Measurements from ENCODE around the gene IFIT5. TPM values are rescaled to one million over a fixed set of nuclear protein-coding genes. Genes with fewer than 3 reads are reported as not detected.

Gene IFIT5
- polyA plus RNA-seq, 1 donor (not counting 4 experiments of a cell fraction or from before 2014, with no cell fraction given): 15.8 TPM

GRCh38 chr10:89393898-89394297 is 20.5 kb upstream of the IFIT5 start:
- Histone ChIP-seq H3K9me1 (ENCODE audit: control insufficient read depth, extremely low read depth, insufficient read depth, low read length) (no peaks in the 10 kb centered on the region), H3K27me3 (ENCODE audit: control insufficient read depth, extremely low read depth, insufficient read depth, low read length) (no peaks in the 10 kb centered on the region), H3K36me3 (ENCODE audit: control insufficient read depth in 2 of 2, extremely low read depth in 1 of 2, insufficient read depth in 2 of 2, low read length in 2 of 2) (peaks cover 0 to 1% of the 10 kb centered on the region in 2 experiments), H3K79me2 (ENCODE audit: control insufficient read depth, insufficient read depth, low read length) (peaks cover 16% of the 10 kb centered on the region), H2AFZ (ENCODE audit: control insufficient read depth, low read length) (no peak overlapping the region), H3K4me1 (ENCODE audit: control insufficient read depth, extremely low read depth, insufficient read depth, low read length) (peaks cover 14% of the 10 kb centered on the region), H3K9ac (ENCODE audit: control insufficient read depth, extremely low read depth, insufficient read depth, low read length) (no peak overlapping the region), H3K27ac (ENCODE audit: control insufficient read depth, insufficient read depth, low read length) (no peak overlapping the region), H3K4me2 (ENCODE audit: control insufficient read depth, extremely low read depth, insufficient read depth, low read depth, low read length) (peak overlapping the region; percentile 35), H3K9me3 (ENCODE audit: control insufficient read depth, low read depth, low read length) (no peaks in the 10 kb centered on the region), H3K4me3 (ENCODE audit: control insufficient read depth in 2 of 3, extremely low read depth in 1 of 3, insufficient read depth in 2 of 3, low read depth in 1 of 3, low read length in 3 of 3) (peak overlapping the region in 2 of 3 experiments; percentile 50 to 84), H4K20me1 (ENCODE audit: control insufficient read depth, extremely low read depth, insufficient read depth, low read length) (no peaks in the 10 kb centered on the region)
- no peak for DNase-seq (ENCODE audit: low read depth, low spot score)
- dilution Hi-C loops (cut with MboI; ENCODE audit: extremely low pct_ligation_motif_present, low sequenced_read_pairs): no loop called here
- no peak for FAIRE-seq
- no peak for TF ChIP-seq EZH2 (IDR thresholded peaks at IDR 0.05; ENCODE audit: low read length)
- TF ChIP-seq CTCF (optimal IDR thresholded peaks at IDR 0.05 in 1 of 3, IDR thresholded peaks at IDR 0.05 in 1 of 3, conservative IDR thresholded peaks at IDR 0.05 in 1 of 3; ENCODE audit: extremely low read depth in 1 of 3, insufficient read depth in 2 of 3, low read length in 3 of 3): no peak

DNA sequence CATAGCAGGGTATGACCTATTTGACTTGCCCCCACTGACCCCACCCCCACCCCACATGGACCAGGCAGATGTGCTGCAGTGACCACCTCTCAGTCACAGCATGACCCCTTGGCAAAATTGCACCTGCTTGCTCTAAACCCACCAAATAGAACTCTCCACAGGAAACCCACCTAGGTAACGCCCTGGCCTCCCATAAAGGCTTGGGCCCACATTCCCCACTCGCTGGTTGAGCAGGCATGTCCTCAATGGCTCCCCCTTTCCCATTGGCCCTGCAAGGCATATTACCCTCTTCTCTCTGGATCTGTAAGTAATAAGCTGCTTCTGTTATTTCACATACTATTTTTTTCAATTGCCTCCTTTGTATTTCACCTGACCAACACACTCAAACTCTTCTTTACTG is 19.2 kb upstream of the IFIT5 start:
- no peak overlapping the region for H3K27ac ChIP-seq (ENCODE audit: control insufficient read depth, insufficient read depth, low read length)
- FAIRE-seq (no peak), DNase-seq (ENCODE audit: low read depth, low spot score) (no peak)
- H3K4me1 ChIP-seq (ENCODE audit: control insufficient read depth, extremely low read depth, insufficient read depth, low read length): peaks cover 14% of the 10 kb centered on the region
- peaks cover 0 to 1% of the 10 kb centered on the region in 2 experiments for H3K36me3 ChIP-seq (ENCODE audit: control insufficient read depth in 2 of 2, extremely low read depth in 1 of 2, insufficient read depth in 2 of 2, low read length in 2 of 2)
- no peak for TF ChIP-seq EZH2 (IDR thresholded peaks at IDR 0.05; ENCODE audit: low read length)
- TF ChIP-seq CTCF (optimal IDR thresholded peaks at IDR 0.05 in 1 of 3, IDR thresholded peaks at IDR 0.05 in 1 of 3, conservative IDR thresholded peaks at IDR 0.05 in 1 of 3; ENCODE audit: extremely low read depth in 1 of 3, insufficient read depth in 2 of 3, low read length in 3 of 3): no peak
- H3K9me1 ChIP-seq (ENCODE audit: control insufficient read depth, extremely low read depth, insufficient read depth, low read length): no peaks in the 10 kb centered on the region
- no peak overlapping the region for H3K4me3 ChIP-seq (ENCODE audit: control insufficient read depth in 2 of 3, extremely low read depth in 1 of 3, insufficient read depth in 2 of 3, low read depth in 1 of 3, low read length in 3 of 3)
- no peaks in the 10 kb centered on the region for H3K9me3 ChIP-seq (ENCODE audit: control insufficient read depth, low read depth, low read length)
- dilution Hi-C loops (cut with MboI; ENCODE audit: extremely low pct_ligation_motif_present, low sequenced_read_pairs): no loop called here
- H3K9ac ChIP-seq (ENCODE audit: control insufficient read depth, extremely low read depth, insufficient read depth, low read length): no peak overlapping the region
- no peaks in the 10 kb centered on the region for H4K20me1 ChIP-seq (ENCODE audit: control insufficient read depth, extremely low read depth, insufficient read depth, low read length)
- H3K79me2 ChIP-seq (ENCODE audit: control insufficient read depth, insufficient read depth, low read length): peaks cover 16% of the 10 kb centered on the region
- H2AFZ ChIP-seq (ENCODE audit: control insufficient read depth, low read length): no peak overlapping the region
- no peak overlapping the region for H3K4me2 ChIP-seq (ENCODE audit: control insufficient read depth, extremely low read depth, insufficient read depth, low read depth, low read length)
- H3K27me3 ChIP-seq (ENCODE audit: control insufficient read depth, extremely low read depth, insufficient read depth, low read length): no peaks in the 10 kb centered on the region
